HG03025 (cell line): Measurements from ENCODE around the gene CHEK2.
A peak's percentile ranks its signal among the peaks of the same experiment; 100 is the strongest.
"Not testable (repeated sequence)": the region's sequence is repeated elsewhere in the genome, so short reads cannot be mapped to it uniquely, and the experiment has no call there.

Experiments
- ATAC-seq: cut with Tn5 transposase; IDR thresholded peaks from one replicate; pipeline ENCODE4 v1.9.1; 2021; ENCODE audit warnings: mild to moderate bottlenecking, moderate library complexity; ENCODE audit not compliant: unreplicated experiment, low FRiP score

Gene CHEK2

GRCh38 chr22:28741785-28742561 is at the start of gene CHEK2, which contains the start of gene HSCB:
Gene CHEK2 (minus strand): TSS chr22:28741820. CDS start chr22:28734721, 7,099 bp downstream.
Gene HSCB (plus strand): TSS chr22:28742039. CDS start chr22:28742096, 57 bp downstream.
- peak; percentile 91 for ATAC-seq

- no peak for ATAC-seq
Measured at GRCh38 chr22:28791124-28791523, 49.5 kb upstream of the CHEK2 start.

GRCh38 chr22:28788601-28789000 is 47.0 kb upstream of the CHEK2 start:
- no peak for ATAC-seq

GRCh38 chr22:28783786-28784671 is 42.4 kb upstream of the CHEK2 start:
- ATAC-seq, result no peak

- ATAC-seq, result no peak
Measured at GRCh38 chr22:28780296-28780695, 38.7 kb upstream of the CHEK2 start.

DNA sequence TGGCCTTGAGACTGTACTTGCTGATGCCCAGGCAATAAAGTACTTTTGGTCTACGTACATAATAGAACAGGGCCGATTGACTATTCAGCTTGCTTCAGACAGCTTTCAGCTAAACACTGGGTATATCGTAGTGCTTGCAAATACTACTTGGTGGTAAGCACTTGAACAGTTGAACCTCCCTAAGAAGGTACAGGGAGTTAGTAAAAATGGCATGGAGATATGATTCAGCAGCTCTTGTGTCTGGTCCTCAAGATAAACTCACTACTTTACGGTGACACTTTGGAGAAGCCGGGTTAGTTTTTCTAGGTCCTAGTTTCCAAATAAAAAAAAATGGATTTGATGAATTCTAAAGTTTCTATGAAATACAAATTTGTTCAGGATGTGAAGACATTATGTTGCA is 38.2 kb upstream of the CHEK2 start:
- ATAC-seq, result no peak

DNA sequence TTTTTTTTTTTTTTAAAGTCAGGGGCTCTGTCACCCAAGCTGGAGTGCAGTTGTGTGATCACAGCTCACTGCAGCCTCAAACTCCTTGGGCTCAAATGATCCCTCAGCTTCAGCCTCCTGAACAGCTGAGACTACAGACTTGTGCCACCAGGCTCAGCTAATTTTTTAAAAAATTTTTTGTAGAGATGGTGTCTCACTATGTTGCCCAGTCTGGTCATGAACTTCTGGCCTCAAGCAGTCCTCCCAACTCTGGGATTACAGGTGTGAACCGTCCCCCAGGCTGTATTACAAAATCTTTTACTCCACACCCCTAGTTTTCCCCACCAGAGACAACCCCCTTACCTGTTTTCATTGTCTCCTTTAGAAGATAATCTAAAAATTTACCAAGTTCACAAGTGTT is 32.8 kb upstream of the CHEK2 start:
- no peak for ATAC-seq

DNA sequence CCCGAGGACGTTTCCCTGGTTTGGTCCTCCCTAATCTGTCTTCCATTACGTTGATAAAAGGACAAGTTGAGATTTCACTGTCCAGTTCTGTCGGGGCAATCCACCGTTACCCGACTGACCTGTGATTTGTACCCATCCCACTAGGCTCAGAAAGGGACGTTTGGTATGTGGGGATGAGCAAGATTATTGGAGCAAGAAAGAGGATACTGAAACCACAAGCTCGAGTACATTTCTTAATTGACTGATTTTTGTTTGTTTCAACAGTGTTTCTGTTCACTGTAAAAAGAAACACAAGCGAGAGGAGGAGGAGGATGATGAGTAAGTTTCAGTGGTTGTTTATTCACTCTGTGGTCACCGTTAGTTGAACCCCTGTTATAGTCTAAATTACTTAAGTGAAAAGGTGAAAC is 31.8 kb upstream of the CHEK2 start:
- ATAC-seq, result peak; percentile 18

GRCh38 chr22:28772633-28773460 is 31.2 kb upstream of the CHEK2 start, which contains the start of gene CCDC117:
Gene CCDC117 (plus strand): TSS chr22:28772695. CDS start chr22:28772850, 155 bp downstream.
- ATAC-seq, result peak; percentile 87

- ATAC-seq, result no peak
Measured at GRCh38 chr22:28771195-28771791, 29.7 kb upstream of the CHEK2 start.

GRCh38 chr22:28769394-28770085 is 27.9 kb upstream of the CHEK2 start:
- no peak for ATAC-seq

DNA sequence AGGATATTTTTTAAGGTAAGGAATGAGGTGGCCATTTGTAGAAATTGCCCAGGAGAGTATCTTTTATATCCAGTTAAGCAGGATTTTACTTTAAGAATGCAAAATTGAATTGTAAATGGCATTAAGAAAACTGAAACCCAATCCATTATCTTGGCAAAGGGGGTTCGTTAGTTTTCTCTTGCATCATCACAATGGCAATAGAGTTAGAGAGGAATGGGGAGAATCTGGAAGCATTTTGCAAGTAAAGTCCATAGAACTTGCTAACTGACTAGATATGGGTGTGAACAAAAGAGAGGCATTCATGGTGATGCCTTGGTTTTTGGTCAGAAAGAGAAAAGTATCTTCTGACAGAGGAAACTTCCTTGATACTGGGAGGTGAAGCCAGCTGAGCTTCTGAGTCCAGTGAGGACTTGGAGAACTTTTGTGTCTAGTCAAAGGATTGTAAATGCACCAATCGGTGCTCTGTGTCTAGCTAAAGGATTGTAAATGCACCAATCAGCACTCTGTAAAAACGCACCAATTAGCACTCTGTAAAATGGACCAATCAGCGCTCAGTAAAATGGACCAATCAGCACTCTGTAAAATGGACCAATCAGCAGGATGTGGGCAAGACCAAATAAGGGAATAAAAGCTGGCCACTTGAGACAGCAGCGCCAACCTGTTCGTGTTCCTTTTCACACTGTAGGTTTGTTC is 27.2 kb upstream of the CHEK2 start:
- ATAC-seq, result no peak

DNA sequence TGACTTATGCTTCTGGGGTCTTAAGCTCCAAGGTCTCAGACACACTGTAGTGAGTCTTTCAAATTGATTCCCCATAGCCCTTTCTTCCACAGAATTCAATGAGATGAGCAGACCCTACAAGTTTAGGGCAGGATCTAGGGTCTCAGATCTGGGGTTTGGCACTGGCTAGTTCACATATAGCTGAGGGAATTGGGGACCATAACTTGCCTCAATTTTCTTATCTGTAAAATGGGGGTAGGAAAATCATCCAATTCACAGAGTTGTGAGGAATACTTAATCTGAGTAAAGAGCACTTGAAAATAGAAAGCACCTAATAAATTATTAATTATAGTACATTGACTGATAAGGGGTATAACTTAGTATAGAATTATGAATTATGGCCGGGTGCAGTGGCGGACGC is 25.0 kb upstream of the CHEK2 start:
- no peak for ATAC-seq

DNA sequence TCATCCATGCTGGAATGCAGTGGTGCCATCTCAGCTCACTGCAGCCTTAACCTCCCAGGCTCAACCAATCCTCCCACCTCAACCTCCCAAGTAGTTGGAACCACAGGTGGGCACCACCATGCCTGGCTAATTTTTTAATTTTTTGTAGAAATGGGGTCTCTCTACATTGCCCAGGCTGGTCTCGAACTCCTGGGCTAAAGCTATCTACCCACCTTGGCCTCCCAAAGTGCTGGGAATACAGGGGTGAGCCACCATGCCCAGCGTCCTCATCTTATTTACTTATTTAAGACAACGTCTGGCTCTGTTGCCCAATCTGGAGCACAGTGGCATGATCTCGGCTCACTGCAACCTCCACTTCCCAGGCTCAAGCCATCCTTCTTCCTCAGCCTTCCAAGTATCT is 20.4 kb upstream of the CHEK2 start:
- not testable (repeated sequence) for ATAC-seq

GRCh38 chr22:28761449-28761755 is 19.8 kb upstream of the CHEK2 start:
- ATAC-seq, result no peak

DNA sequence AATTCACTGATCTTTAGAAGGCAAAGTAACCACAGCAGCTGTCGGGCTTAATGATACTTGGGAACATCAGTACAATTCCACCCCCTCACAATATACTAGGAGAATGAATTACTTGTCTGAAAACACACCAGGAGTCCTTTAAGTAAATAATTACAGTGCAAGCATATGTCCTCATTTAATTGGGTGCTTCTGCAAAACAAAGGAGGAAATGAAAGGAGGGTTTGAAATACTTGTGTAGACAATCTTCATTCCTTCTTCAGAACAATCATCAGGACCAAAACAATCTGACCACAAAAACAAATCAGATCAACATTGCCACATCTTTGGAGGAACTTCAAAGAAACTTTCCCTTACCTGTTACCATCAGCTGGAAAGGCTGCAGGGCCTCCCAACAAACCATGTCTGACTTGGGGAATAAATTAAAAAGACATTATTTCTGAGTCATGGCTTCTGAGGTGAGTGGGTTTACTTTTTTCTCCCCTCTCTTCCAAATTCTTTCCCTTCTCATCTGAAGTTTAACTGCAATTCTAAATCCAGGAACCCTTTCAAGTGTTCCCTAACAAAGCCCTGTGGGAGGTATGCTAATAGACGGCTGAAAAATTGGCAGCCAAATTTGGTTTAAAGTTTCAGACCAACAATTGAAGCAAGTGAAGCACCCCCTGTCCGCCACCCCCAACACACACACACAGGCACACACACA is 18.4 kb upstream of the CHEK2 start:
- no peak for ATAC-seq

GRCh38 chr22:28754512-28754911 is 12.9 kb upstream of the CHEK2 start:
- ATAC-seq, result not testable (repeated sequence)

- ATAC-seq, result no peak
Measured at GRCh38 chr22:28750471-28750881, 8.9 kb upstream of the CHEK2 start.
